SU-DHL-6 (cell line): Measurements from ENCODE around the gene RAB37.

Source experiments
- EZH2phosphoT487 ChIP-seq: fragments of 200-600 bp; sonication (generic), shearing (Covaris generic); conservative IDR thresholded peaks from 2 replicates; pipeline ENCODE4 v1.6.1; 2018; ENCODE audit warnings: mild to moderate bottlenecking, antibody characterized with exemption, low read length, moderate library complexity, mixed read lengths
- TF ChIP-seq, protein P1 (sequence below): fragments of 200-600 bp; sonication (generic); IDR thresholded peaks from one replicate; pipeline ENCODE4 v1.5.1; 2017; ENCODE audit warnings: antibody characterized with exemption, mild to moderate bottlenecking, low read length, moderate library complexity; ENCODE audit not compliant: insufficient read depth, poor library complexity, severe bottlenecking

DNA sequence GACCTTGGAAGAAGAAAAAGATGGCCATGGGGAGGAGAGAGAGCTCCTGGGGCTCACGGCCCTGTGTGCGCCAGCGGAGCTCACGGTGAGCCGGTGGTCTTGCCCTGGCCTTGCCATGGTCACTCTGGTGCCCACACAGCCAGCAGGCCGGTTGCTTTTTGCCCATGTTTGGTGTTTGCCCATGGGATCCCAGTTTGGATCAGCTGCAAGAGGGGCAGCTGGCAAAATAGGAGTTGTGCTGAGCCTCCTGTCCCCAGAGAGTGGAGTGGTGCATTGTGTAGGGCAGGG is 12.9 kb downstream of the RAB37 start:
- TF ChIP-seq, protein P1, sequence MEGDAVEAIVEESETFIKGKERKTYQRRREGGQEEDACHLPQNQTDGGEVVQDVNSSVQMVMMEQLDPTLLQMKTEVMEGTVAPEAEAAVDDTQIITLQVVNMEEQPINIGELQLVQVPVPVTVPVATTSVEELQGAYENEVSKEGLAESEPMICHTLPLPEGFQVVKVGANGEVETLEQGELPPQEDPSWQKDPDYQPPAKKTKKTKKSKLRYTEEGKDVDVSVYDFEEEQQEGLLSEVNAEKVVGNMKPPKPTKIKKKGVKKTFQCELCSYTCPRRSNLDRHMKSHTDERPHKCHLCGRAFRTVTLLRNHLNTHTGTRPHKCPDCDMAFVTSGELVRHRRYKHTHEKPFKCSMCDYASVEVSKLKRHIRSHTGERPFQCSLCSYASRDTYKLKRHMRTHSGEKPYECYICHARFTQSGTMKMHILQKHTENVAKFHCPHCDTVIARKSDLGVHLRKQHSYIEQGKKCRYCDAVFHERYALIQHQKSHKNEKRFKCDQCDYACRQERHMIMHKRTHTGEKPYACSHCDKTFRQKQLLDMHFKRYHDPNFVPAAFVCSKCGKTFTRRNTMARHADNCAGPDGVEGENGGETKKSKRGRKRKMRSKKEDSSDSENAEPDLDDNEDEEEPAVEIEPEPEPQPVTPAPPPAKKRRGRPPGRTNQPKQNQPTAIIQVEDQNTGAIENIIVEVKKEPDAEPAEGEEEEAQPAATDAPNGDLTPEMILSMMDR, result no peak
- TF ChIP-seq EZH2phosphoT487, result no peak
